ENCODE measurements around the gene GNAI3.

GNAI3 gene

GRCh38 chr1:109623601-109624161 is 75.3 kb downstream of the GNAI3 start:
- peaks cover 21% of the 10 kb centered on the region for H3K36me3 Mint-ChIP-seq (ENCODE audit: low read depth)
- peaks cover 40% of the 10 kb centered on the region for H3K4me1 Mint-ChIP-seq (ENCODE audit: low read depth)
- peak overlapping the region; percentile 90 for H3K4me3 Mint-ChIP-seq
- no peaks in the 10 kb centered on the region for H3K9me3 Mint-ChIP-seq
- DNase-seq (ENCODE audit: low spot score) = no peak
- H3K27ac Mint-ChIP-seq = peak overlapping the region; percentile 49
- no peaks in the 10 kb centered on the region for H3K27me3 Mint-ChIP-seq (ENCODE audit: low read depth)

DNA sequence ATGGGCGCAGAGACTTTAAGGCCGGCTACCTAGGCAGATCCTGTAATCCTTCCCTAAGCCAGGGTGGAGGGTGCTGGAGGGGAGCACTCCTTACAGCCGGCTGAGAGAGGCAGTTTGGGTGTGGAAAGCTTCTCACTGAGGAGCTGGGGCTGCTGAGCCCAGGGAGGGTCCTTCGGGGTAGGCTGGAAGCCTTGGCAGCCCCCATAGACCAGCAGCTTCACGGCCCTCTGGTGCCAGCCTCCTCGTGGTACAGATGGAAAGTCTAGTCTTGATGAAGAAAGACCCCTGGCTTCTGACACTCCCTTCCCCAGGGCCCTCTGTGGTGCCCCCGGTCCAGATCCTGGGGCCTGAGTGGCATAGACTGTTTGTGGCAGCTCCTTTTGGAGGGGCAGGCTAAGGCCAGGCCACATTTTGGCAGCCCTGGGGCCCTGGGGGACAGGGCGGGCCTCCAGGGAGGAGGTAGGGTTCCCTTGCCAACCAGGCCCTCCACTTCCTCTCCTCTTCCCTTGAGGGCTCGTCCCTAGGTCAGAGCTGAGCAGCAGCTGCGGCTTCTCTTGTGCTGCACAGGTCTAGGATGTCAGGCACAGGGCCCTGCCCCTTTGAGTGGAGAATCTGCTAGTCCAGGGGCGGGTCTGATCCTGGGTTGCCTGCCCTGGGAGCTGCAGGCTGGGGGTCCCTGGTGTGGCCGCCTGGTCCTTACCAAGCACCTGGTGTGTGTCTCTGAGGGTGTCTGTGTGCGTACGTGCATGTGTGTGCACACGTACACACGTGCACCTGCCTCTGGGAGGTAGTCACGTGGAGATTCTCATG is 76.0 kb downstream of the GNAI3 start:
- peaks cover 34% of the 10 kb centered on the region for H3K4me1 Mint-ChIP-seq (ENCODE audit: low read depth)
- no peak for DNase-seq (ENCODE audit: low spot score)
- H3K9me3 Mint-ChIP-seq = no peaks in the 10 kb centered on the region
- no peaks in the 10 kb centered on the region for H3K27me3 Mint-ChIP-seq (ENCODE audit: low read depth)
- H3K27ac Mint-ChIP-seq = peak overlapping the region; percentile 69
- H3K36me3 Mint-ChIP-seq (ENCODE audit: low read depth) = peaks cover 26% of the 10 kb centered on the region
- H3K4me3 Mint-ChIP-seq = peak overlapping the region; percentile 90

DNA sequence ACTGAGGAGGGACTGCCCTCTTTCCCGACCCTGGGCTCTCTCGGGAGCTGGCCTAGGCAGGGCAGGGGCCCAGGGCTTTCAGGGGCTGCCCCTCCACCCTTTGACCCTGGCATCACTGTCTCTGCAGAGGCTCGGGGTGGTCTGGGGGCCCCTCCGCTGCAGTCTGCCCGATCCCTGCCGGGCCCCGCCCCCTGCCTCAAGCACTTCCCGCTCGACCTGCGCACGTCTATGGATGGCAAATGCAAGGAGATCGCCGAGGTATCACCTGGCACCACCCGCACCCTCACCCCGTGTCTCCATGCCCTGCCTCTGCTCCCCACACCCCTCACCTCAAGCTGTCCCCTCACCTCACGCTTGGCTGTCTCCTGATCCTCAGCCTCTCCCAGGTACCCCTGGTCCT is 76.8 kb downstream of the GNAI3 start:
- Mint-ChIP-seq H3K36me3 (ENCODE audit: low read depth) (peaks cover 30% of the 10 kb centered on the region), H3K27ac (no peak overlapping the region), H3K4me1 (ENCODE audit: low read depth) (peaks cover 30% of the 10 kb centered on the region), H3K27me3 (ENCODE audit: low read depth) (no peaks in the 10 kb centered on the region), H3K4me3 (no peak overlapping the region), H3K9me3 (no peaks in the 10 kb centered on the region)
- no peak for DNase-seq (ENCODE audit: low spot score)

- Mint-ChIP-seq H3K4me1 (ENCODE audit: low read depth) (peaks cover 30% of the 10 kb centered on the region), H3K27ac (peak overlapping the region; percentile 31), H3K9me3 (no peaks in the 10 kb centered on the region), H3K36me3 (ENCODE audit: low read depth) (peaks cover 31% of the 10 kb centered on the region), H3K4me3 (no peak overlapping the region), H3K27me3 (ENCODE audit: low read depth) (no peaks in the 10 kb centered on the region)
- DNase-seq (ENCODE audit: low spot score) = no peak
These were observed 77.5 kb downstream of the GNAI3 start for GRCh38 chr1:109625601-109626560.

DNA sequence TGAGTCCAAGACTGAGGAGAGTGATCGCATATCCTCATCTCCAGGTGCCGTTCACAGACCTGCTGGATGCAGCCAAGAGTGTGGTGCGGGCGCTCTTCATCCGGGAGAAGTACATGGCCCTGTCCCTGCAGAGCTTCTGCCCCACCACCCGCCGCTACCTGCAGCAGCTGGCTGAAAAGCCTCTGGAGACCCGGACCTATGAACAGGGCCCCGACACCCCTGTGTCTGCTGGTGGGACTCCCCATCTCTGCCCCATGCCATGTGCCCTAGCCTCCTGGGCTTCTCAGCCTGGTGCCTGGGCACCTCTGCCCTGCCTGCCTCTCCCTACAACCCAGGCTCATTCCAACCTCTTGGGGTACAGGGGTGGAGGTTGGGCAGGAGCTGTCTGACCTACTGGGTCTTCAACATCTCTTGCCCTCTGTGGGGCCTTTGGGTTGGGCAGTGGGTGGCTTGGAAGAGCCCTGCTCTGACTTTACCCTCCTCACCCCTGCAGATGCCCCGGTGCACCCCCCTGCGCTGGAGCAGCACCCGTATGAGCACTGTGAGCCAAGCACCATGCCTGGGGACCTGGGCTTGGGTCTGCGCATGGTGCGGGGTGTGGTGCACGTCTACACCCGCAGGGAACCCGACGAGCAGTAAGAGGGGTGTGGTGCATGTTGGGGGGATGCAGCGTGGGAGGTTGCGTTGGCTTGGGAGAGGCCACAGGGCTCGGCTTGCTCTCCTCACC is 78.4 kb downstream of the GNAI3 start:
- peaks cover 35% of the 10 kb centered on the region for H3K36me3 Mint-ChIP-seq (ENCODE audit: low read depth)
- no peaks in the 10 kb centered on the region for H3K9me3 Mint-ChIP-seq
- H3K27ac Mint-ChIP-seq = peak overlapping the region; percentile 31
- no peak for DNase-seq (ENCODE audit: low spot score)
- no peaks in the 10 kb centered on the region for H3K27me3 Mint-ChIP-seq (ENCODE audit: low read depth)
- H3K4me1 Mint-ChIP-seq (ENCODE audit: low read depth) = peaks cover 26% of the 10 kb centered on the region
- no peak overlapping the region for H3K4me3 Mint-ChIP-seq

- Mint-ChIP-seq H3K27ac (no peak overlapping the region), H3K9me3 (no peaks in the 10 kb centered on the region), H3K4me3 (no peak overlapping the region), H3K36me3 (ENCODE audit: low read depth) (peaks cover 37% of the 10 kb centered on the region), H3K27me3 (ENCODE audit: low read depth) (no peaks in the 10 kb centered on the region), H3K4me1 (ENCODE audit: low read depth) (peaks cover 16% of the 10 kb centered on the region)
- no peak for DNase-seq (ENCODE audit: low spot score)
These were observed 79.4 kb downstream of the GNAI3 start for GRCh38 chr1:109627692-109628399.

- Mint-ChIP-seq H3K9me3 (no peaks in the 10 kb centered on the region), H3K27me3 (ENCODE audit: low read depth) (no peaks in the 10 kb centered on the region), H3K4me1 (ENCODE audit: low read depth) (peaks cover 9% of the 10 kb centered on the region), H3K4me3 (no peak overlapping the region), H3K27ac (no peak overlapping the region), H3K36me3 (ENCODE audit: low read depth) (peaks cover 43% of the 10 kb centered on the region)
- no peak for DNase-seq (ENCODE audit: low spot score)
These were observed 80.3 kb downstream of the GNAI3 start for GRCh38 chr1:109628540-109629321.

- DNase-seq (ENCODE audit: low spot score) = no peak
- Mint-ChIP-seq H3K36me3 (ENCODE audit: low read depth) (peaks cover 43% of the 10 kb centered on the region), H3K4me1 (ENCODE audit: low read depth) (peaks cover 6% of the 10 kb centered on the region), H3K9me3 (no peaks in the 10 kb centered on the region), H3K27me3 (ENCODE audit: low read depth) (no peaks in the 10 kb centered on the region), H3K4me3 (no peak overlapping the region), H3K27ac (no peak overlapping the region)
These were observed 81.1 kb downstream of the GNAI3 start for GRCh38 chr1:109629372-109630030.

DNA sequence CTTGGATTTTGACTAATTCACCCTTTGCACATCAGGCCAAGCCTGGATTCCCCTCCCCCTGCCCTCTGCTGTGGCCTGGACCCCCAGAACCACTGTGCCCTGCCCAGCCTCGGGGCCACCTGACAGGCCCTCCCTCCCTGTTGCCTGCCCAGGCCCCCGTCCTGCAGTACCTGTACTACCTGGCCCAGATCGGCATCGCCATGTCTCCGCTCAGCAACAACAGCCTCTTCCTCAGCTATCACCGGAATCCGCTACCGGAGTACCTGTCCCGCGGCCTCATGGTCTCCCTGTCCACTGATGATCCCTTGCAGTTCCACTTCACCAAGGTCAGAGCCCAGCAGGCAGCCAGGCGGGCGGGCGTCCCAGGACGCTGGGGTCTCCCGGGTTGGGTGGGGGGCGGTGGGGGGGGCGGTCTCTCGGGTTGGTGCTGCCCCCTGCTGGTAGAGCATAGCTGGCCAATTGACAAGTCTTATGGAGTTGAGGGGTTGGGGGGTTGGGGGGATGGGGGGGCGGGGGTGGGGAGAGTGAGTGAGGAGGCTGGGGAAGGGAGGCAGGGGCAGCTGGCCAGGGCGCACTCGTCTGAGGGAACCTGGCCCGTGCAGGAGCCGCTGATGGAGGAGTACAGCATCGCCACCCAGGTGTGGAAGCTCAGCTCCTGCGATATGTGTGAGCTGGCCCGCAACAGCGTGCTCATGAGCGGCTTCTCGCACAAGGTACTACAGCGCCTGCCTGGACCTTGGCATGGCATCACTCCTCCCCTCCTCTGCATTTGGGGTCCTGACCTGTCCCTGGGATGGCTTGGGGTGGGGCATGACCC is 81.9 kb downstream of the GNAI3 start:
- Mint-ChIP-seq H3K4me1 (ENCODE audit: low read depth) (peaks cover 7% of the 10 kb centered on the region), H3K36me3 (ENCODE audit: low read depth) (peaks cover 43% of the 10 kb centered on the region), H3K27ac (no peak overlapping the region), H3K27me3 (ENCODE audit: low read depth) (no peaks in the 10 kb centered on the region), H3K9me3 (no peaks in the 10 kb centered on the region), H3K4me3 (no peak overlapping the region)
- DNase-seq (ENCODE audit: low spot score) = no peak

GRCh38 chr1:109630898-109631512 is 82.6 kb downstream of the GNAI3 start:
- DNase-seq (ENCODE audit: low spot score) = no peak
- H3K36me3 Mint-ChIP-seq (ENCODE audit: low read depth) = peaks cover 39% of the 10 kb centered on the region
- no peaks in the 10 kb centered on the region for H3K27me3 Mint-ChIP-seq (ENCODE audit: low read depth)
- no peaks in the 10 kb centered on the region for H3K9me3 Mint-ChIP-seq
- H3K27ac Mint-ChIP-seq = no peak overlapping the region
- peaks cover 7% of the 10 kb centered on the region for H3K4me1 Mint-ChIP-seq (ENCODE audit: low read depth)
- H3K4me3 Mint-ChIP-seq = no peak overlapping the region
